HG03095 (cell line): ENCODE results near the gene DTD1.

Experiments used
- ATAC-seq: cut with Tn5 transposase; IDR thresholded peaks from one replicate; pipeline ENCODE4 v1.9.1; 2021; ENCODE audit warnings: moderate library complexity; ENCODE audit not compliant: unreplicated experiment

The DTD1 gene

GRCh38 chr20:18698735-18699380, 111.0 kb downstream of the DTD1 start:
- ATAC-seq, result no peak

GRCh38 chr20:18701969-18702368, 114.1 kb downstream of the DTD1 start:
- ATAC-seq, result no peak

GRCh38 chr20:18702736-18703135, 114.9 kb downstream of the DTD1 start:
- no peak for ATAC-seq

GRCh38 chr20:18705490-18705889, 117.6 kb downstream of the DTD1 start:
- no peak for ATAC-seq

GRCh38 chr20:18705910-18706309, 118.1 kb downstream of the DTD1 start:
- ATAC-seq, result no peak

- no peak for ATAC-seq
These were observed 124.3 kb downstream of the DTD1 start for GRCh38 chr20:18712131-18712530.

- ATAC-seq, result no peak
These were observed 125.0 kb downstream of the DTD1 start for GRCh38 chr20:18712882-18713281.

- no peak for ATAC-seq
These were observed 127.7 kb downstream of the DTD1 start for GRCh38 chr20:18715564-18715963.

- ATAC-seq, result no peak
These were observed 129.2 kb downstream of the DTD1 start for GRCh38 chr20:18717062-18717461.

- no peak for ATAC-seq
These were observed 130.3 kb downstream of the DTD1 start for GRCh38 chr20:18718129-18718528.

- no peak for ATAC-seq
These were observed 131.6 kb downstream of the DTD1 start for GRCh38 chr20:18719426-18719825.

GRCh38 chr20:18721551-18722115, 133.8 kb downstream of the DTD1 start:
- ATAC-seq, result no peak

GRCh38 chr20:18722371-18722770, 134.5 kb downstream of the DTD1 start:
- ATAC-seq, result no peak

GRCh38 chr20:18724077-18724476, 136.2 kb downstream of the DTD1 start:
- ATAC-seq, result no peak

GRCh38 chr20:18724788-18725464, 137.1 kb downstream of the DTD1 start:
- ATAC-seq, result no peak

- no peak for ATAC-seq
These were observed 139.2 kb downstream of the DTD1 start for GRCh38 chr20:18727032-18727508.

GRCh38 chr20:18728165-18728869, 140.5 kb downstream of the DTD1 start:
- peak; percentile 94 for ATAC-seq

GRCh38 chr20:18728870-18729224, 141.0 kb downstream of the DTD1 start:
- peak; percentile 42 for ATAC-seq

- no peak for ATAC-seq
These were observed 141.5 kb downstream of the DTD1 start for GRCh38 chr20:18729231-18729825.

- no peak for ATAC-seq
These were observed 144.1 kb downstream of the DTD1 start for GRCh38 chr20:18731940-18732339.

GRCh38 chr20:18734525-18735189, 146.8 kb downstream of the DTD1 start:
- ATAC-seq, result no peak
